HG02970 (cell line): ENCODE measurements around the gene RNF157.

ENCODE experiments used
- ATAC-seq: cut with Tn5 transposase; IDR thresholded peaks from one replicate; pipeline ENCODE4 v1.9.1; 2021; ENCODE audit warnings: mild to moderate bottlenecking, moderate library complexity, moderate number of reproducible peaks; ENCODE audit not compliant: unreplicated experiment, low FRiP score

Gene RNF157

GRCh38 chr17:76146053-76146851, 94.0 kb downstream of the RNF157 start:
- ATAC-seq, result no peak

GRCh38 chr17:76145231-76146052, 94.9 kb downstream of the RNF157 start:
- no peak for ATAC-seq

GRCh38 chr17:76142585-76143041, 97.7 kb downstream of the RNF157 start:
- no peak for ATAC-seq

GRCh38 chr17:76142039-76142584, 98.2 kb downstream of the RNF157 start:
- ATAC-seq, result no peak

DNA sequence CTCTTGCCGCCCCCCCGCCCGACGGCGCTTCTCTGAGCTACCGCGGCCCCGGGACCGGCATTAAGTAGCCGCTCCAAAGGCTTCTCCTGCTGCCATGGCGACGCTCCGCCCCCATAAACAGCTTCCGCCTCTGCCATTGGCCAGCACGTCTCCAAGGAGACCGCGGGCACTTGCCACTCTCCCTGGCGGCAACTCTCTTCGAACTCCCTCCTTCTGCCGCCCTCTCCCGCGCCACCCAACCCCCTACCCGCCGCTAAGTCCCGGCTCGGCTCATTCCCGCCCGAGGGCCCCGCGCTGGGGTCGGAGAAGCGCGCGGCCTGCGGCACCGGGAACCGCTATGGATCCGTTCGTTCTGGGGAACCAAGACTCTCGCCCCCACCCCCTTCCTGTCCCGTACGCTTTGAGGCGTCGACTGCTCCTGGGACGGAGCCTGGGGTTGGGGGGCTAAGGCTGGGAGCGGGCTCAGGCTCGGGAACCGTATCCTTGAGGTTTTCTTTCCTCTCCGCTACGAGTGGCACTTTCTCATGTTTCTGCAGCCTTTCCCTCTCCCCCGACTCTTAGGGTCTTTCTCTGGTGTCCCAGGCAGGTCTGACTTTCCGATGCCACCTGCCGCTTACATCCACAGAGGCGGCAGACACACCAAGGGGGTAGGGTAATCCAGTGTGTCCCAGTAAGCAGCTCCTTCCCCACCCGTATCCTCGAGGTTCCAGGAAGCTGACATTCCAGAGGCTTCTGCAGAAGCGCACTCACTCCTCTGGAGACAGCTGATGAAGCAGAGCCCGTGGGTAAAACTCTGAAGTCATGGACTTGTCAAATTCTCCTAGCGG, 98.9 kb downstream of the RNF157 start, which contains the start of gene FOXJ1:
FOXJ1 (minus strand) TSS at position 34 of the 827 bp plus-strand sequence. CDS start 850 bp downstream, outside the sequence.
- no peak for ATAC-seq

- ATAC-seq, result no peak
These were observed 99.6 kb downstream of the RNF157 start for GRCh38 chr17:76140661-76141211.

GRCh38 chr17:76139801-76140660, 100.3 kb downstream of the RNF157 start:
- ATAC-seq, result no peak

DNA sequence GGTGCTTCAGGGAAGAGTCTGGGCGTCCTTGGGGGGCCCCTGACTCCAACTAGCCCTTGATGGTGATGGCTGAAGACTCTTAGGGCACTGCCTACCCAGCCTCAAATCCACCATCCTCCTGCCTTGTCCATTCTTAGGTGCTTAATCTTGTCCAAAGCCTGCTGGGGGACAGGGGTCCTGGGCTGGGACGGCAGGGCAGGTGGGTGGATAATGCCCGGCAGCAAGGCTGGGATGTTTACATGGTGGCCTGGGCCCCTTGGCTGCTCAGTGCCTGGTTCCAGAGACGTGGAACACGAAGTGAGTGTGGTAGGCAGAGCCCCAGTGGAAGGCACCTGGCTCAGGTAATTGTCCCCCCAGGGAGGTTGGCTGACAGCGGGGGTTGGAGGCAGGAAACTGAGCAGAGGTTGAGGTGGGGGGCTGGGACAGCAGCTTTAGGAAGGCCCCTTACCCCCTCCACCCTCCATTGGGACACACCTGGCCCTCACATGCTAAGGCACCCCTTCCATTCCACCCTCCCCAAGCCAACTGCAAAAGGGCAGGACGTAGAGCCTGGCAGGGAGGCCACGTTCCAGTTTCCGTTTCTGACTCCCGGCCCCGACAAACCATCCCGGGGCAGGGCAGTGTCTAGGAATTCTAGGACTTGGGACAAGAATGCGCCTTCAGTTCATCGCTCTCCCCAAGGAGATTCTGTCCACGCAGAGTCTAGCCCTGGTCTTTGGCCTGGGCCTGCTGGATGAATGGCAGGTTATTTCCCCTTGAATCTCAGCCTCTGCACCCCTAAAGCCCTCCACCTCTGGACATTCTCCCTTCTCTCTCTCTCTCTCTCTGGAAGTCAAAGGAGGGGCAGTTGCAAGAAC, 101.2 kb downstream of the RNF157 start:
- ATAC-seq, result no peak

- ATAC-seq, result no peak
These were observed 101.9 kb downstream of the RNF157 start for GRCh38 chr17:76138234-76138895.

GRCh38 chr17:76137351-76138233, 102.7 kb downstream of the RNF157 start:
- no peak for ATAC-seq

DNA sequence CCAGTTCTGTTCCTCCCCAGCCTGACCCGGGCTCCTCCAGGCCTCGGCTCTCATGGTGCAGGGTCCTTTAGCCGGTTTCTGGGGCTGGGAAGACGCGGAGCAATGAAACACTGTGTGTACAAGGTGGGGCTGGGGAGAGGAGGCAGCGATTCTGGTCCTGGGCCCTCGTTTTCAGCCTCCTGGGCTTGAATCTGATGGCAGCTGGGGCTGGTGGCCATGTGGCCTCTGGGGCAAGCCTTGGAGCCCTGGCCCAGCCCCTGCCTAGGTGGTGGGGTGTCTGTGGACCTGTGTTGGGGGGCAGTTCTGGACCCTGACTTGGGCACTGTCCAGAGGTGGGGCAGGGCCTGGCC, 103.3 kb downstream of the RNF157 start:
- no peak for ATAC-seq

DNA sequence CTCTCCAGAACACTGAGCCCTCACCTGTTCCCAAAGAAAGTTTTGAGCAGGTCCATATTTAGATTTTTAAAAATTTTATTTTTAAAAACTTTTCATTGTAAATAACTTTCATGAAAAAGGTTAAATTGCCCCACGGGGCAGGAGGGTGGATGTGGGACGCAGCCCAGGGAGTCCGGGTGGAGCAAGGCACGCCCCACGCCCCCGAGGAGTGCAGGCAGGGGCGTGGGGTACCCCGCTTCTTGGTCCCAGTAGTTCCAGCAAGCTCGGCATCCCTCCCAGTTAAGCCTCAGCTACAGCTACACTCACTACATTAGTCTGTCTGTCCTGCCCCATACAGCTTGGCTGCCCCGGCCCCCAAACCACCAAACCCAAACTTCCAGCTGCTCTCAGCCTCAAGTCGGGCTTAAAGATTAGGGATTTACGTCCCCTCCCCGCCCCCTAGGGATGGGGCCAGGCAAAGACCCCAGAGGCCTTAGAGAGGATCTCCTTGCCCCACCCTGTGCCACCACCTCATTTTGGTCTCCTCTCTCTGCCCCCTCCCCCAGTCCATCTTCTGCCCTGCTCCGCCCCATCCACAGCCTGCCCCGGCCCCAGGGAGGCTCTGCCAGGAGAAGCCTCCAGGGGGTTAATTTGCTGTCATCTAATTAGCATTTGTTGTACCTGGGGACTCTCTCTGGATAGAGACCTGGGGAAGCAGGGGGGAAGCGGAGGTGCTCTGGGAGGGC, 103.9 kb downstream of the RNF157 start:
- no peak for ATAC-seq

- ATAC-seq, result no peak
These were observed 104.5 kb downstream of the RNF157 start for GRCh38 chr17:76135810-76136188.

DNA sequence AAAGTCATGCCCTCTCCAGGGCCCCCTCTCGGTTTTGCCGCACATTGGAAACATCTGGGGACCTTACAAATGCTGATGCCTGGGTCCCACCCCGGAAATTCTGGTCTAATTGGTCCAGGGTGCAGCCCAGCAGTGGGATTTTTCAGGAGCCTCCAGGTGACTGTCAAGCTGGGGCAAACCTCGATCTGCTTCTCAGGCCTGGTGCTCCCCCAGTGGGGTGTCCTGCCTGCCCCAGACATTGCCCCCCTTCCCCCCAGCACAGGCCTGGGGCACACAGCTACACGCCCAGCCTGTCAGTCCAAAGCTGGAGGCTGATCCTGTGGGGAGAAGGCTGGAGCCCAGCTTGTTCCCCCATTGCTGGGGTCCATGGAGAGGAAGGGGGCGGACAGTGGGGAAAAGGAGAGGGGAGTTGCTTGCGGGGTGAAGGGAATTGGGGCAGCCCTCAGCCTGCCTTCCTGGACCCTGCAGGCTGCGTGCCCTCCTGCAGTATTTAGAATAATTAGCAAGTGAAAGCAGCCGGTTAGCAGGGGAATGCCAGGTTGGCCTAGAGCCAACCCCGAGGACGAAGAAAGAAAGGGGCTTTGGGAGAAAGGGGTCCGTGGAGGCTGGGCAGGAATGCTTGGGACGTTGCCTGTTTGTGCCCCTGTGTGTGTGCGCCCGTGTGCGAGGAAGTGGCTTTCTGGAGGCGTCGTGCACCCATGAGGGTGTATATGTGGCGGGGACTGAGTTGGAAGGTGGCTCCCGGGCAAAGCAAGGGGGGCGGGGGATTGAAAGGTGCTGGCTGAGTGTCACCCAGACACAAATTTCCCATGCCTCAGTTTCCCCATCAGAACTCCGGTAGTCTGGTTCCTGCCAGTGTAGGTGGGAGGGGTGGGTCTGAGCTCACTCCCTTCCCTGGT, 105.1 kb downstream of the RNF157 start:
- no peak for ATAC-seq
